GM21786 (cell line): ENCODE results near the gene ZDHHC3.

Experiments used
- ATAC-seq: cut with Tn5 transposase; IDR thresholded peaks from one replicate; pipeline ENCODE4 v1.9.1; 2021; ENCODE audit not compliant: unreplicated experiment

Gene ZDHHC3

GRCh38 chr3:44899683-44900367 is 76.1 kb downstream of the ZDHHC3 start:
- no peak for ATAC-seq

GRCh38 chr3:44896440-44896839 is 79.5 kb downstream of the ZDHHC3 start:
- no peak for ATAC-seq

GRCh38 chr3:44894485-44894884 is 81.5 kb downstream of the ZDHHC3 start:
- no peak for ATAC-seq

GRCh38 chr3:44893097-44893496 is 82.9 kb downstream of the ZDHHC3 start:
- ATAC-seq = no peak

- no peak for ATAC-seq
Observed at GRCh38 chr3:44892689-44893088, 83.3 kb downstream of the ZDHHC3 start.

- ATAC-seq = no peak
Observed at GRCh38 chr3:44890852-44891251, 85.1 kb downstream of the ZDHHC3 start.

GRCh38 chr3:44890258-44890657 is 85.7 kb downstream of the ZDHHC3 start:
- no peak for ATAC-seq

- ATAC-seq = no peak
Observed at GRCh38 chr3:44887101-44887500, 88.9 kb downstream of the ZDHHC3 start.

- no peak for ATAC-seq
Observed at GRCh38 chr3:44886561-44886960, 89.4 kb downstream of the ZDHHC3 start.

GRCh38 chr3:44885618-44886017 is 90.4 kb downstream of the ZDHHC3 start:
- no peak for ATAC-seq

GRCh38 chr3:44883999-44884431 is 92.0 kb downstream of the ZDHHC3 start:
- no peak for ATAC-seq

GRCh38 chr3:44883213-44883955 is 92.6 kb downstream of the ZDHHC3 start:
- ATAC-seq = no peak

- ATAC-seq = no peak
Observed at GRCh38 chr3:44880284-44880683, 95.7 kb downstream of the ZDHHC3 start.

GRCh38 chr3:44877333-44877732 is 98.6 kb downstream of the ZDHHC3 start:
- ATAC-seq = no peak

GRCh38 chr3:44875596-44875995 is 100.4 kb downstream of the ZDHHC3 start:
- no peak for ATAC-seq
